Fibroblast of pulmonary artery (primary cell): ENCODE data around the gene CEBPA.

Experiments
- DNase-seq: peaks from one replicate; pipeline ENCODE4 v3.0.0-alpha.2; 2010; ENCODE audit warnings: low read depth
- H3K4me3 ChIP-seq: replicated peaks from 2 replicates; pipeline ENCODE4 v1.5.1; 2011; ENCODE audit warnings: low read depth, mild to moderate bottlenecking, control low read depth, low read length, moderate library complexity
- TF ChIP-seq, protein P1 (sequence below): IDR thresholded peaks from 2 replicates; pipeline ENCODE4 v1.5.1; 2011; ENCODE audit warnings: mild to moderate bottlenecking, control low read depth, low read length, inconsistent platforms; ENCODE audit errors: missing control alignments

Gene CEBPA

DNA sequence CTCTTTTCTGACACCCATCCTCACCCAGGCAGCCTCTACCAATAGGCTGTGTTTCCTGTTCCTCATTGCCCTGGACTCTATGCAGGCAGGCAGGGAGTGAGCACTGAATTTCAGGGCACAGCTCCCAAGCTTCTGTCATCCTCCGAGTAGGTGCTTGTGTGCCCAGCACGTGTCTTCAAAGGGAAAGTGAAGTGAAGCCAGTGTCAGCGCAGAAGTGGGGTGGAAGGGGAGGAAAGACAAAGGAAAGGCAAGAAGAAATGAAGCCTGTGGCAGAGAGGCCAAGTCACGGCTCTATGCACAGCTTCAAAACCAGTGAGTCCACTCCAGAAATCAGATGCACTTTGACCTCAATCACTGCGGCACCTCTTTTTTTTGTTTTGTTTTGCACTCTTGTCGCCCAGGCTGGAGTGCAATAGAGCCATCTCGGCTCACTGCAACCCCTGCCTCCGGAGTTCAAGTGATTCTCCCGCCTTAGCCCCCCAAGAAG is 16.9 kb downstream of the CEBPA start:
- no peak for DNase-seq
- TF ChIP-seq, protein P1, sequence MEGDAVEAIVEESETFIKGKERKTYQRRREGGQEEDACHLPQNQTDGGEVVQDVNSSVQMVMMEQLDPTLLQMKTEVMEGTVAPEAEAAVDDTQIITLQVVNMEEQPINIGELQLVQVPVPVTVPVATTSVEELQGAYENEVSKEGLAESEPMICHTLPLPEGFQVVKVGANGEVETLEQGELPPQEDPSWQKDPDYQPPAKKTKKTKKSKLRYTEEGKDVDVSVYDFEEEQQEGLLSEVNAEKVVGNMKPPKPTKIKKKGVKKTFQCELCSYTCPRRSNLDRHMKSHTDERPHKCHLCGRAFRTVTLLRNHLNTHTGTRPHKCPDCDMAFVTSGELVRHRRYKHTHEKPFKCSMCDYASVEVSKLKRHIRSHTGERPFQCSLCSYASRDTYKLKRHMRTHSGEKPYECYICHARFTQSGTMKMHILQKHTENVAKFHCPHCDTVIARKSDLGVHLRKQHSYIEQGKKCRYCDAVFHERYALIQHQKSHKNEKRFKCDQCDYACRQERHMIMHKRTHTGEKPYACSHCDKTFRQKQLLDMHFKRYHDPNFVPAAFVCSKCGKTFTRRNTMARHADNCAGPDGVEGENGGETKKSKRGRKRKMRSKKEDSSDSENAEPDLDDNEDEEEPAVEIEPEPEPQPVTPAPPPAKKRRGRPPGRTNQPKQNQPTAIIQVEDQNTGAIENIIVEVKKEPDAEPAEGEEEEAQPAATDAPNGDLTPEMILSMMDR, result no peak
- H3K4me3 ChIP-seq, result no peak overlapping the region

DNA sequence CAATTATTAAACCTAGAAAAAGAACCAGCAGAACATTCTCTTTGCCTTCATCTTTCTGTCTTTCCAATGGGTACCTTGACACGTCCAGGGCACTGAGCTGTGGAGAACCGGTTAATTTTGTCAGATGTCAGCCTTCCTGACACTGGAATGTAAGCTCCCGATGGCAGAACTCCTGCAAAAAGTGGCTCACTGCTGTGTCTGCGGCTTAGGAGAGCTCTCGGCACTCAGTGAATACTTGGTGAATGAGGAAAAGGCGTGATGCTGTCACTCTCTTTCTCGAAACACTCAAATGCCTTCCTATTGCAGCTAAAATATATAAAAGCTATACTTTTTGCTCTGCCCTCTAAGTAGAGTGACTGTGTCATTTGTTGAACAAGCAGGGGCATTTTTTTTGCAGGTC is 17.6 kb downstream of the CEBPA start:
- no peak for DNase-seq
- H3K4me3 ChIP-seq, result no peak overlapping the region
- TF ChIP-seq, protein P1, result no peak

DNA sequence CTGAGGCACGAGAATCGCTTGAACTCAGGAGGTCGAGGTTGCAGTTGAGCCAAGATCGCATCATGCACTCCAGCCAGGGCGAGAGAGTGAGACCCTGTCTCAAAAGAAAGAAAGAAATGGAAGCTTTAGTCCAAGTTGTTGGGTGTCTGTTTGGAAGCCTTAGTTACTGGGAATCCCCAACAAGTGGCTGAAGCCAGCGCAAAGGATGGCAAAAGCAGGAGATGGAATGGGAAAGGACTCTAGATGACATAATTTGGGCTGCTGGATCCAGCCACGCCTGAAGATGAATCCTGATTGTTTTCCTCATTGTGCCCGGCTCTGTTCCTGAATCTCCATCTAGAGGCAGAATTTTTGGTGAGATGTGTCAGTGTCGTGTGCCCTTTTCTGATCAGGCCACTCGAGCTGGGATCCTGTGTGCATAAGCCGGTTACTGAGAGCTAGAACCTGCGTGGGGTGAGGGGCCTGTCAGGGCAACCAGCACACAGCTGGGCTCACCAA is 18.1 kb downstream of the CEBPA start:
- H3K4me3 ChIP-seq, result no peak overlapping the region
- no peak for DNase-seq
- TF ChIP-seq, protein P1, result no peak

DNA sequence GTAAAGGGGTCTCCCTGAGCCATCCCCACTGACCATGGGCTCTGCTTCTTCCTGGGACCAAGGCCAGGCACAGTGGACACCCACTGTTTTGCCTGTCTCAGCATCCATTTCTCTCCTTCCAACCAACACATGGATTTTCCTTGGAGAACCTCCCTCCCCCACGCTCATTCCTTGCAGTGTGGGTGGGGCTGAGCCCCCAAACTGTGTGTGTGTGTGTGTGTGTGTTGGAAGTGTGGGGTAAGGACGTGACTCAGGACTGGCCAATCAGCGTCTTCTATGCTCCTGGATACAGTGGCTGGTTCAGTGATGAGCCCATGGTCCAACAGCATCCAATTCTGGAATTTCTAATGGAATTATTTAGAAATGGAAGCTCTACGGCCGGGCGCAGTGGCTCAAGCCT is 18.7 kb downstream of the CEBPA start:
- no peak overlapping the region for H3K4me3 ChIP-seq
- TF ChIP-seq, protein P1, result no peak
- no peak for DNase-seq

DNA sequence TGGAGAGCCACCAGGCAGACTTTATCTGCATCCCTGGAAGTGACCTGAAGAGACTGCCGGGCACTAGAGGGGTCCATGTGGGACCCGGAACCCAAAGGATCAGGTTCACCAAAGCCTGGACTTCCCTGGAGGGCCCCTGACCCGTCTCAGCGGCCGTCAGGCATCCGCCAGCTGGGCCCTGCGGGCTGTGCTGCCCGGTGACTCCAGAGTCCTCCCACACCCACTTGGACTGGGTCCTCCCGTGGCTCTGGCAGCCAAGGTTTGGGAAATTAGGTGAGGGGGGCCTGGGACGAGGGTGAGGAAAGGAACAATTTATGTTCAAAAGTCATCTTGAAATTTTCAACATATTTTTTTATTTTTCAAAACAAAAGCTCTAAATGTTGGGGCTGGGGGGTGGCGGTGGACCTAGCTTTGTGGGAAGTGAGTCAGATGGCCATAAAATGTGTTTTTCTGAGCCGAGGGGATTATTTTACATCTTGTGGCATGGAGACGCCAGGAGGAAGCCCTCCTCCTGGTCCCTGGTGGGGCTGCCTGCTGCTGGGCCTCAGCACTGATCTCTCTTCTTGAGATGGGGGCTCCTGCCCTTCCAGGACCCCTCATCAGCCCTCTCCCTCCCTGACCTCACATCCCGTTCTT is 20.2 kb downstream of the CEBPA start:
- H3K4me3 ChIP-seq, result no peak overlapping the region
- no peak for DNase-seq
- TF ChIP-seq, protein P1, result no peak

DNA sequence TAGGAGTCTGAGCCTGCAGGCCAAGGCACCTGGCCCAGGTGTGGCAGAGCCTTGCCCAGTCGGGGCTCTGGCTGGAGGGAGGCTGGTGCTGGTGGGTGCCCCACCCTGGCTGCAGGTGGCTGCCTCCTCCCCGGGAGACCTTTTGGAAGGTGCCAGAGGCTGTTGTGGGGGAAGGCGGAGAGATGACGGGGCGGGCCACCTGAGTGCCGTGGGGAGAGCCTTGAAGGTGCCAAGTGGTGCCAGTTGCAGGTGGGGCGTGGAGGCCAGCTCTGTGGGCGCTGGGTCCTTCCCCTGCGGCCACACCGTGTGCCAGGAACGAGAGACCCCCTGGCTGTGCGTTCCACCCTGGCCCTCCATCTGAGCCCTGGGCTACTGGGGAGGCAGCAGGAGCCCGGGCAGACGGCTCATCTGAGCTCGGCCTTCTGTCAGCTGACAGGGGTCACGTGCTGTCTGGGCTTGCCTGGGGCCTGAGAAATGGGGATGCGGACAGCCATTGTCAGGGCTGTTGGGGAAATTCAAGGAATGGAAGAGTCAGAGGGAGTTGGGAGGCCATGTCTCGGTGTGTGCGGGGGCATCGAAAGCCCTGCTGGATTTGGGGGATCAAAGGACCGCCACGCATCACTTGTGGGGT is 20.9 kb downstream of the CEBPA start:
- DNase-seq, result no peak
- no peak overlapping the region for H3K4me3 ChIP-seq
- TF ChIP-seq, protein P1, result no peak
